ENCODE results near the gene DAAM1.

The DAAM1 gene

GRCh38 chr14:59341858-59342477 lies 153.5 kb downstream of the DAAM1 start:
- no peak for DNase-seq (ENCODE audit: low read depth)

GRCh38 chr14:59342516-59343484 lies 154.3 kb downstream of the DAAM1 start:
- DNase-seq (ENCODE audit: low read depth) = no peak

DNA sequence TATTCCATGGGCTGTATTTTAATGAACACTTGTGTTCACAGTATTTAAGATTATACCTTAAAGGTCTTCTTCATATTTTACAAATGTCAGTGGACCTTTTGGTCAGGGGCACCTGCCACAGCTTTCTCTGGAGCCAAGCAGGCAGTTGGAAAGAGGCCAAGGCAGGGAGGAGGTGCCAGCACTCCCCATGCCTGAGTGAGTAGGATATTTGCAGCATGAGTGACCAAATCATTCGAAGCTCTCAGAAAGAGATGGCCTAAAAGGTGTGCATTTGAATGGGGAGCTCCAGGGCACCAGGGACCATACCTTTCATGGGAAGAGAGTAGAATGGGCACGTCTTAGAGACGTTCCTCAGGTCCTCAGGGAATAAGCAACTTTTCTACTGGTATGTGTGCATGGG lies 155.1 kb downstream of the DAAM1 start:
- no peak for DNase-seq (ENCODE audit: low read depth)

- no peak for DNase-seq (ENCODE audit: low read depth)
Measured at GRCh38 chr14:59344016-59344415, 155.5 kb downstream of the DAAM1 start.

DNA sequence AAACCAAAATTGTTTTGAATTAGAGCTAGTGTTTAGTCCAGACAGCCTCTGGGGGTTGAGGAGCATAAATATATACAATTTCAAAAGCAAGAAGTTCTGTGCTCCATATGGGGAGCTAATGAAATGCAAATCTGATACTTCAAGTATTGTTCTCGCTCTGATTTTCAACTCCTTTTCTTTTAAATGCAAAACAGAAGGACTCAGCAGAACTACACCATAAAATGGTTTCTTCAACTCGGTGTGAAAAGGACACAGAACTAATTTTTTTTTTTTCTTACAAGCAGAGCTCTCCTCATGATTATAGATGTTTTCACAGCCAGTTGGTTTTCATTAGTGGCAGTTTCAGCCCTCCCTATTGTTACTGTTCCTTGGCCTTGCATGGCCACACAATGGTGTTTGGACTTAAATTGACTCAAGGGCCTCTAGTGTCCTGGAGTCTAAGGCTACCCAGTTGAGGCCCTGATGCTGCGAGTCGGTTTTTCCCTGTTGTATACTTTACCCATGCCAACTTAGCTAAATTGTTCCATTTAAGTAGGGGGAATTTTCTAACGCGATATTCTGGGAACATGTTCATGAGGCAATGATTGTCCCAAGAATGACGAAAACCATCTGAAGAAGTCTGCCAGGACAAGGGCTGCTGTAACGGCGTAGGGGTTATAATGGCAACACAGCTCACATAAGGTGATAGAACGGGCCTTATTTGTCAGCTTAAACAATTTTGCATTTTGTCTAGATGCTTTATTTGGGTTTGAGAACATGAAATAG lies 156.4 kb downstream of the DAAM1 start:
- DNase-seq (ENCODE audit: low read depth) = no peak

DNA sequence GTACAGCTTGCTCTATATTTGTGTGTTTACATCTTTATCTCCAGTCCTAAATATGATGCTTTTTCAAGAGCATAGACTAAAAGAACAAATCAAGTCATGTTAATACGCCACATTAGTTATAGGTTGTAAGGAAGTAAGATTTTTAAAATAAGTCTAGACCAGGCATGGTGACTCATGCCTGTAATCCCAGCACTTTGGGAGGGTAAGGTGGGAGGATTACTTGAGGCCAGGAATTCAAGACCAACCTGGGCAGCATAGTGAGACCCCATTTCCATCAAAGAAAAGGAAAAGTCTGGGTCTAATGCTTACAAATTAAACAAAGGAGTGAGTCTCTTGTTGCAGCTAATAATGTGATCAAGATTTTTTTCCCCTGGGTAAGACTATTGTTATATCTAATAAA lies 157.9 kb downstream of the DAAM1 start:
- DNase-seq (ENCODE audit: low read depth) = no peak

DNA sequence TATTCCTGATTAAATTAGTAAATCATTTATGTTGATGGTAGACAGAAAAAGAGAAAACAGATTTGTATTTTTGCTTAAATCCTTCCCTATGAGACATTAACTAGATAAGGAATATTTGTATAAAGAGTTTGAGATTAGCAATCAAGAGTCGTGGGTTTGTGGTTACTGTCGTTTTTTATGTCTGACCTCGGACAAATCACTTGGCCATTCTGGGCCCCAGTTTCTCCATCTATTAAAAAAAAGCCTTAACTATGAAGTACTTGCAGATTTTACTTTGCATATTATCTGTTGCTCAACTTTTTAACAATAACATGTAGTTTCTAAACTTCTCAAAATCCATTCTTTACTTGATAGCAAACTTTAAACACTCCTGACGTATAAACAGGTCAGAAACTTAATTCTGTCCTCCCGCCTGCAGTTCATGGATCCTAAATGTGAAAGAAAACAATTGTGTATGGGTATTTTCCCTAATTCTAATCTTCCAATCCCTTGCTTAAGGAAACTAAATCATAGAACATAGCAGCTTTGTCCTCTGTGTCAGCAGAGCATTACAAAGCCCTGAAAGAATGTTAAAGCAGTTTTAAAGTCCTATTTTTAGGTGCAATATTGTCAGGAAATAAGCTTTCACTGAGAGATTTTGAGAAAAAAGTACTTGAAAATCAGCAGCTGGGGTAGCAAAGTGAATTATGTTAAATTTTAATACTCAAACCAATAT lies 158.5 kb downstream of the DAAM1 start:
- DNase-seq (ENCODE audit: low read depth) = no peak

DNA sequence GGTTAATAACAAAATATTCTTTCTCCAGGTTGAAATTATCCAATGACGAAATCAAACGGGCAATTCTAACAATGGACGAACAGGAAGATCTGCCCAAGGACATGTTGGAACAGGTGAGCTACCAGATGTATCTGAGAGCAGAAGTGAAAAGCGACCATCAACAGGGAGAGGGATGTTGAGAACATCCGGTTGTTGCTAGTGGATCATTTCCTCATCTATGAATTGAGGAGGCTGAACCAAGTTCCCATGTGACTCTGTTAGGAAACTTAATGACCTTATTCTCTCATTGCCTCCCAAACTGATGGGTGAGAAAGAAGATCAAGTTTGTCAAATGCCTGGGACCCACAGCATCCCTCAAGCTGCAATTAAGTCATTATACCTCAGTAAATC lies 159.0 kb downstream of the DAAM1 start:
- DNase-seq (ENCODE audit: low read depth) = no peak

- no peak for DNase-seq (ENCODE audit: low read depth)
Measured at GRCh38 chr14:59347915-59348314, 159.4 kb downstream of the DAAM1 start.

DNA sequence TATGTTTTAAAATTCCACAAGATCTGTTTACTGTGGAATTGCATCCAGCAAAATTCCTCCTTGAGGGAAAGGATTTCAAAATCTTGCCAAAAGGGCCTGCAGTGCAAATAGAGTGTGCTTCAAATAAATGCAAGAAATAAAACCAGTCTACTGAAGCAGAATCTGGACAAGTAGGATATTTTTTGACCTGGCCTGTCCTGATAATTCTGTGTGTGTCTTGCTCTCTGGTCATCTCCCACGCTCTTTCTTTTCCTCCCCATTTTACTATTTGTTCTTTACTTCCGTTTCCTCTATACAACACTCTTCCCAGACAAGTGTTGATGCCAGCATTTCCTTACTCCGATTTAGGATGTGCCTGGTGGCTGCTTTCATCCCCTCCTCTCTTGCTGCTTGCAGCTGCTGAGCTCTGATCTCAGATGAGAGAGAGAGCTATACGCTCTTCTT lies 160.8 kb downstream of the DAAM1 start:
- no peak for DNase-seq (ENCODE audit: low read depth)

DNA sequence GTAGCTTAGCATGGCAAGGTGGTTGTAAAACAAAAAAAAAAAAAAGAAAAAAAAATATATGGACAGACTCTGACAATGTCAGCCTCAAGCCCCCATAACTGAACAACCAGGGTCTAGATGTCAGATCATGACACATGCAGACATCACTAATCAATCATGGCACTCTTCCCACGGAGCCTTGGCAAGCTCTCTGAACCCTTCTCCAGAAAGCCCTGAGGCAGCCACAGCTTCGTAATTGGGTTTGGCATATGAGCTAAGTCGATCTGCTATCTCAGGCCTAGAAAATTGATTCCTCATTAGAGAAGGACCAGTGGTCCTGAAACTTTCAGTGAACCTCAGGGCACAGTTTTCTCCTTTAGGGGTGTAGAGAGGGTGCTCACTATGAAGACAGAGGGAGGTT lies 164.5 kb downstream of the DAAM1 start:
- DNase-seq (ENCODE audit: low read depth) = no peak

- DNase-seq (ENCODE audit: low read depth) = no peak
Measured at GRCh38 chr14:59354666-59355065, 166.2 kb downstream of the DAAM1 start.

GRCh38 chr14:59355091-59355490 lies 166.6 kb downstream of the DAAM1 start:
- no peak for DNase-seq (ENCODE audit: low read depth)

DNA sequence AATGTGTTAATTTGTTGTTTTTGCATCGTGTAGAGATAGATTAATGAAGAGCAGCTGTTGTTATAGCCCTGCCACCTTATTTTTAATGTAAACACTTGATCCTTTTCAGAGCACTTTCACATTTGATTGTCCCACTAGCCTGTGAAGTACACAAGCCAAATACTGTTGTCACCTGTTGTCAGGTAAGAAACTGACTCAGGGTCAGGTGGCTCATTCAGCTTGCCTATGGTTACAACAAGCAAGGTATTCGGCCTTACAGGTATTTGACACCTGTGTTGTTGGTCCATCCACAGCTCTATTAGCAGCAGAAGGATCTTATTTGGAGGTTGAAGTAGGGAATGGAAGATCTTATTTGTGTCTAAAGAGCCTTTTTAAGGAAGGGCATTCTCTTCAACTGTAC lies 167.8 kb downstream of the DAAM1 start:
- DNase-seq (ENCODE audit: low read depth) = no peak

DNA sequence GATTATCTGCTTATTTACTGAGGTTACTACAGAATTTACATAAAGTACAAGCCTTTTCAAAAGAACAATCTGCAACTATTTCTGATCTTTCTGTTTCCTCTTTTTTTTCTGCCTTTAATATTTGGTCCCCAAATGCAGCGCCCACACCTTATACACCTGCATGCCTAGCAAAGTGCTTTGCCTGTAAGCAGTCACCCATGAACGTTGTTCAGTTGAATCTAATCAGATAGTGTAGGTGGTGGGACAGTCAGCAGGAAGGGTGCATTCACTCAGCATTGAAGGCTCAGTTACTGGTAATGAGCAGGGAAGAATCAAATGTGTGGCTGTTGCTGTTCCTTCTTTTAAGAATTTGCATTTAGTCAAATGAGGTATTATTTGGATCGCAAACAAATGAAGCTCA lies 168.3 kb downstream of the DAAM1 start:
- DNase-seq (ENCODE audit: low read depth) = no peak

- no peak for DNase-seq (ENCODE audit: low read depth)
Measured at GRCh38 chr14:59358102-59358501, 169.6 kb downstream of the DAAM1 start.

DNA sequence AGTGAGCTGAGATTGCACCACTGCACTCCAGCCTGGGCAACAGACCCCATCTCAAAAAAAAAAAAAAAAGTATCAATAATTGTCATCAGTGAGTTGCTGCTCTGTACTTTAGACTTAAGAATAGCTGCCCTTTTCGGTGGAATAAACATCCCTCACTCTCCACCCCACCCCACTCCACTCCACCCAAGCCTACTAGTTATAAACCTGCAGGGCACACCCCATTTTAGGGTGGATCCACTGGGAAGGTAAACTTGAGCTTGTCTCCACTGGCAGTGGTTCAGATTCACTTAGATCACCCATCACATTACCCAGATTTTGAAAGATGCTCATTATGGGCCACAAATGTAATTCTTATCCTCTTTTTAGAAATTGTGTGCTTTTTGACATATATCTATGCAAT lies 170.3 kb downstream of the DAAM1 start:
- DNase-seq (ENCODE audit: low read depth) = no peak

DNA sequence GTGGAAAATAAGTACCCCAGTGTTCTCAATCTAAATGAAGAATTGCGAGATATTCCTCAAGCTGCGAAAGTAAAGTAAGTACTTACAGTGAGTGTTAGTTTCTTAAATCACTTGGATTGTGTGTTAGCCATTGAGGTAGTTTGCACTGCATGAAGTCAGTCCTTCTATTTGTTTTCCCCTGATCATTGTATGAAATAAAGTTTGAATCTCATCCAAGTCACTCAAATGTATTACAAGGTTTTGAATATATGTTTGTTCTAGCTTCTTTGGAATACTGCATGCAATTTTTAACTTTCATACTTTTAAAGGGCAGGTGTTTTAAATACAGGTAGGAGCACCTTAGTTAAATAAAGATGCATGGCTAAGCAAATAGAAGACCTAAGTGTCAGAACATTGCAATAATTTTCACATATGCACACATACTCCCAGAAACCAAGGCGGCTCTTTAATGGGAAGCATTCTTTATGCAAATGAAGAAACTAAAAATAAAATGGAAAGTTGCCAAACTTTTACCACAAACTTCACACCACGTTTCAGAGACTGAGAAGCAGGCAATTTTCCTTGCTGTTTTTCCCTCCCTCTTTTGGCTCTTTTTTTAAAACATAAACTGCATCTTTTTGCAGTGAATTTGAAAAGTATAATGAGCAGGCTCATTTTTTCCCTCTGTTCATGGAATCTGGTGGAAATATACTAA lies 171.1 kb downstream of the DAAM1 start:
- no peak for DNase-seq (ENCODE audit: low read depth)

DNA sequence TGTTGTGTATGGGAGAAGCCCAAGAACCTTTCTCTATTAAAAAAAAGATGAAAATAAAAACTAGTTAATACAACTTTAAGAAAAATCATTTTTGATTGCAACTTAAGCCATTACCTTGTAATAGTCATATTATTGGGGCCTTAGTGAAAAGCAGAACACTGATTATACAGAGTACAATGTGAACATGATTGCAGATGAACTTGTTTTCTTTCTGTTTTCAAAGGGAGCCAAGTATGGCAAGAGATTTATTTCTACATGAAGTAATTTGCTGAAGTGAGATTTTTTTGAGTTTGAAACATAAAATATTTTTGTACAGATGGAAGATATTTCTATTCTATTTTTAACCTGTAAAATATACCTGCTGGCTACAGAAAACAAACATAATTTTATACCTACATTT lies 171.8 kb downstream of the DAAM1 start:
- no peak for DNase-seq (ENCODE audit: low read depth)

DNA sequence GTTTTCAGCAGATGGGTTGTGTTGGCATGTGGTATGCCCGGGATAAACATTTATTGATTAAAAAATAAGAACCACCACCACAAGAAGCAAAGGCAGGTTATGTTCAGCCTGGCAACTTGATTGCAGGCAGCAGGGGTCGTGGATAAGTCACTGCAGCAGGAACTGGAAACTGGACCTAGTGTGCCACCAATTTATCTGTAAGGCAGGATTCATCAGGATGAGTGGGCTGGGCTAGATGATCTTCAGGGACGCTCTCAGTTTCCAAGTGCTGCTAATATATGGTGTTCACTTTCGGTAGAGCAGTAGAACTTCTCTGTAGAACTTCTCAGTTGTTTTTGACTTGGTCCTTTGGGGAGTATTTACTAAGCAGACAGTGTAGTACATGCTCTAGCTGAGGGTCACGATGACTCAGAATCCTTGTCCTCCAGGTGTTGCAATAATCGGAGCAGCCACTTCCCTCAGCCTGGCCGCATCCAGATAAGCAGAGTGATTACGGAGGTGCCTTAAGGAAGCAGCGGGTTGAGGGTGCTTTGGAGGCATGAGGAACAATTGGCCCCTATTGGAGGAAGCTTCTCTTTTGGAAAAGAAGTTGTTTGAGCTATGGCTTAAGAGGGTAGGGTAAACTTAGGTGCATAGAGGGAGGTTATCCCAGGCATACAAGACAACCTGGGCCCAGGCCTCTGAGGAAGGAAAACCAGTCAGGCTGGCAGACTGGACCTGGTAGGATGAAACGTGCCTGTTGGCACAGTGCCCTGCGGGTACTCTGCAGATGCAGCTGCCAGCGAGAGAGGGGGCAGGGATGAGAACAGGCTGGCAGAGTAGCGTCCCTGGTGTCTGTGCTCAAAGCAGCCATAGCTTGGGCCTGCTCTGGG lies 172.7 kb downstream of the DAAM1 start:
- no peak for DNase-seq (ENCODE audit: low read depth)

Measured in stimulated activated CD8-positive, alpha-beta memory T cell treated with anti-CD3 and anti-CD28 coated beads, Interleukin-12 subunit alpha, Interleukin-12 subunit beta, amount 100 ng/mL, for 4 hours (primary cell).